Neural progenitor cell (in vitro differentiated cells): ENCODE results near the gene ZNF783.

Experiments
- EZH2 ChIP-seq: fragments of 200-600 bp; sonication (generic); IDR thresholded peaks from 2 replicates; pipeline ENCODE4 v1.6.1; 2017; ENCODE audit warnings: antibody characterized with exemption, mild to moderate bottlenecking, moderate library complexity
- TF ChIP-seq, protein P1 (sequence below): fragments of 200-600 bp; sonication (generic); IDR thresholded peaks from 2 replicates; pipeline ENCODE4 v1.5.1; 2017; ENCODE audit warnings: antibody characterized with exemption, mild to moderate bottlenecking

DNA sequence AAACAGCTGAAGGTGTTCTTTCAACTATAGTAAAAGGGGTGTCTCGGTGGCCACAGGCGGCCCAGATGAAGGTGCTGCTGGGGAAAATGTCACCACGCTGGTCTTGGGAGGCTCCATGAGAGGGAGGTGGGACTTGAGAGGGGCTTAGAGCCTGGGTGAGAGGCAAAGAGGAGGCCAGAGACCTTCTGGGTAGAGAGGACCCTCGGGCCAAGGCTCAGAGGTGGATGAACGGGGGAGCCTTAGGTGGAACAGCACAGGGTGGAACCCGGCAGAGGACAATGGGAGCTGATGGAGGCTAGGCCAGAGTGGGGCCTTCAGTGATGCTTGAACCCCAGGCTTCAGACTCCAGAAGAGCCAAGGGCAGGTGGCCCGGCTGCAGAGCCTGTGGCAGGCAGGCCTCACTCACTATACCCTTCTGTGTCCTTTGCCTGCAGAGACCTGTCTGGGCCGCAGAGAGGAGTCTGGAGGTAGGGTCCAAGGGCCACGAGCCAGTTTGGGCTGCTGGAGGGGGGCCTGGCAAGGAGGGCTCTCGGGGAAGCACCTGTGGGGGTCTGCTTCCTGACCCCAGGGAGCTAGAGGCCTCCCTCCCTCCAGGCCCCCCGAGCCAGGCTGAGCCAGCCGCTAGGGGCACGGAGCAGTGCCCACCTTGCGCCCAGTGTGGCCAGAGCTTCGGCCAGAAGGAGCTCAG is 32.1 kb downstream of the ZNF783 start:
- TF ChIP-seq, protein P1, sequence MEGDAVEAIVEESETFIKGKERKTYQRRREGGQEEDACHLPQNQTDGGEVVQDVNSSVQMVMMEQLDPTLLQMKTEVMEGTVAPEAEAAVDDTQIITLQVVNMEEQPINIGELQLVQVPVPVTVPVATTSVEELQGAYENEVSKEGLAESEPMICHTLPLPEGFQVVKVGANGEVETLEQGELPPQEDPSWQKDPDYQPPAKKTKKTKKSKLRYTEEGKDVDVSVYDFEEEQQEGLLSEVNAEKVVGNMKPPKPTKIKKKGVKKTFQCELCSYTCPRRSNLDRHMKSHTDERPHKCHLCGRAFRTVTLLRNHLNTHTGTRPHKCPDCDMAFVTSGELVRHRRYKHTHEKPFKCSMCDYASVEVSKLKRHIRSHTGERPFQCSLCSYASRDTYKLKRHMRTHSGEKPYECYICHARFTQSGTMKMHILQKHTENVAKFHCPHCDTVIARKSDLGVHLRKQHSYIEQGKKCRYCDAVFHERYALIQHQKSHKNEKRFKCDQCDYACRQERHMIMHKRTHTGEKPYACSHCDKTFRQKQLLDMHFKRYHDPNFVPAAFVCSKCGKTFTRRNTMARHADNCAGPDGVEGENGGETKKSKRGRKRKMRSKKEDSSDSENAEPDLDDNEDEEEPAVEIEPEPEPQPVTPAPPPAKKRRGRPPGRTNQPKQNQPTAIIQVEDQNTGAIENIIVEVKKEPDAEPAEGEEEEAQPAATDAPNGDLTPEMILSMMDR = no peak
- no peak for TF ChIP-seq EZH2
